HepG2 (cell line): Measurements from ENCODE around the gene SLC25A11. TPM values are rescaled to one million over a fixed set of nuclear protein-coding genes. Genes with fewer than 3 reads are reported as not detected.
A peak's percentile ranks its signal among the peaks of the same experiment; 100 is the strongest.

Experiments
- ARID5B ChIP-seq: IDR thresholded peaks from 2 replicates; pipeline ENCODE4 v1.4.0; 2020; ENCODE audit warnings: mild to moderate bottlenecking, missing genetic modification reagents
- GATA4 ChIP-seq: sonication (generic); IDR thresholded peaks from 2 replicates; pipeline ENCODE4 v1.6.1; 2016; ENCODE audit warnings: antibody characterized with exemption, low read depth, borderline replicate concordance
- MAFG ChIP-seq: sonication (generic); formaldehyde crosslinking; IDR thresholded peaks from 2 replicates; pipeline ENCODE4 v1.5.1; 2020; ENCODE audit warnings: mild to moderate bottlenecking, missing genetic modification reagents
- NFYB ChIP-seq: sonication (generic); formaldehyde crosslinking; IDR thresholded peaks from 2 replicates; pipeline ENCODE4 v1.4.0; 2020; ENCODE audit warnings: missing genetic modification reagents
- NKX3-1 ChIP-seq: sonication (generic); formaldehyde crosslinking; IDR thresholded peaks from 2 replicates; pipeline ENCODE4 v1.5.0; 2020; ENCODE audit warnings: missing genetic modification reagents
- RFX5 ChIP-seq: IDR thresholded peaks from 2 replicates; pipeline ENCODE4 v1.6.1; 2011; ENCODE audit warnings: low read depth, low read length, improper control_type of control experiment
- SAFB2 ChIP-seq: sonication (generic); formaldehyde crosslinking; IDR thresholded peaks from 2 replicates; pipeline ENCODE4 v1.5.1; 2020; ENCODE audit warnings: missing genetic modification reagents, low read depth, mild to moderate bottlenecking, borderline replicate concordance
- SALL2 ChIP-seq: sonication (generic); formaldehyde crosslinking; IDR thresholded peaks from 2 replicates; pipeline ENCODE4 v1.8.1; 2023; ENCODE audit warnings: mild to moderate bottlenecking, missing genetic modification reagents, inconsistent platforms
- SMARCC2 ChIP-seq: fragments of 450-650 bp; IDR thresholded peaks from 2 replicates; pipeline ENCODE4 v1.6.1; 2017; ENCODE audit warnings: antibody characterized with exemption, mild to moderate bottlenecking
- WIZ ChIP-seq: sonication (generic); formaldehyde crosslinking; IDR thresholded peaks from 2 replicates; pipeline ENCODE4 v1.5.1; 2020; ENCODE audit warnings: mild to moderate bottlenecking, missing genetic modification reagents
- ZFAT ChIP-seq: sonication (generic); formaldehyde crosslinking; conservative IDR thresholded peaks from 2 replicates; pipeline ENCODE4 v1.8.1; 2023; ENCODE audit warnings: missing genetic modification reagents, inconsistent platforms
- ZNF343 ChIP-seq: sonication (generic); formaldehyde crosslinking; IDR thresholded peaks from 2 replicates; pipeline ENCODE4 v1.4.0; 2020; ENCODE audit warnings: mild to moderate bottlenecking, missing genetic modification reagents
- ZNF549 ChIP-seq: sonication (generic); formaldehyde crosslinking; IDR thresholded peaks from 2 replicates; pipeline ENCODE4 v1.5.0; 2020; ENCODE audit warnings: missing genetic modification reagents
- ZNF550 ChIP-seq: sonication (generic); formaldehyde crosslinking; IDR thresholded peaks from 2 replicates; pipeline ENCODE4 v1.4.0; 2020; ENCODE audit warnings: mild to moderate bottlenecking, missing genetic modification reagents, borderline replicate concordance
- ZNF841 ChIP-seq: sonication (generic); formaldehyde crosslinking; IDR thresholded peaks from 2 replicates; pipeline ENCODE4 v1.8.1; 2023; ENCODE audit warnings: missing genetic modification reagents, borderline replicate concordance
- polyA plus RNA-seq, 8 experiments: library from polyadenylated mRNA; depleted of rRNA in 3 of 8; stranded (reverse) in 7 of 8; unstranded in 1 of 8; fragments of >200 nt; fragmentation: Illumina TruSeq in 4 of 8; extraction: Trizol in 4 of 8; gene quantifications; 2 replicates each; pipeline versions ENCODE4 v1.2.1 to v1.2.3, GENCODE V29; 2011 to 2016; ENCODE audit warnings: low read depth in 4 of 8, missing spikeins in 1 of 8, mixed read lengths in 1 of 8; ENCODE audit not compliant: insufficient read depth in 1 of 8
- total RNA-seq, 5 experiments: library from RNA; depleted of rRNA; stranded (reverse); fragments of >200 nt; fragmentation: Illumina TruSeq; extraction: Trizol; gene quantifications; 2 replicates each; pipeline ENCODE4 v1.2.3, GENCODE V29; 2016; ENCODE audit warnings: low read depth in 1 of 5
- TF ChIP-seq, protein P1 (sequence below): sonication (generic); formaldehyde crosslinking; conservative IDR thresholded peaks from 2 replicates; pipeline ENCODE4 v1.4.0; 2020; ENCODE audit warnings: missing genetic modification reagents
- TF ChIP-seq, protein P2 (sequence below): sonication (generic); formaldehyde crosslinking; IDR thresholded peaks from 2 replicates; pipeline ENCODE4 v1.4.0; 2020; ENCODE audit warnings: low read depth, missing genetic modification reagents
- TF ChIP-seq, protein P3 (sequence below): sonication (generic); formaldehyde crosslinking; IDR thresholded peaks from 2 replicates; pipeline ENCODE4 v1.5.0; 2020; ENCODE audit warnings: mild to moderate bottlenecking, missing genetic modification reagents, moderate library complexity
- TF ChIP-seq, protein P4 (sequence below): IDR thresholded peaks from 2 replicates; pipeline ENCODE4 v1.6.1; 2016; ENCODE audit warnings: control low read depth

SLC25A11 gene
- total and polyA plus RNA-seq, 2 of the 13 experiments (the other 11 are each of a cell fraction or from before 2014, with no cell fraction given): 35.4 to 47.2 TPM

- TF ChIP-seq, protein P1, sequence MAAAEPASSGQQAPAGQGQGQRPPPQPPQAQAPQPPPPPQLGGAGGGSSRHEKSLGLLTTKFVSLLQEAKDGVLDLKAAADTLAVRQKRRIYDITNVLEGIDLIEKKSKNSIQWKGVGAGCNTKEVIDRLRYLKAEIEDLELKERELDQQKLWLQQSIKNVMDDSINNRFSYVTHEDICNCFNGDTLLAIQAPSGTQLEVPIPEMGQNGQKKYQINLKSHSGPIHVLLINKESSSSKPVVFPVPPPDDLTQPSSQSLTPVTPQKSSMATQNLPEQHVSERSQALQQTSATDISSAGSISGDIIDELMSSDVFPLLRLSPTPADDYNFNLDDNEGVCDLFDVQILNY (CRISPR knock-in tag): no peak
- no peak for TF ChIP-seq WIZ (CRISPR knock-in tag)
- no peak for TF ChIP-seq SMARCC2
- TF ChIP-seq MAFG (CRISPR knock-in tag): no peak
- no peak for TF ChIP-seq ZNF343 (CRISPR knock-in tag)
- TF ChIP-seq, protein P2, sequence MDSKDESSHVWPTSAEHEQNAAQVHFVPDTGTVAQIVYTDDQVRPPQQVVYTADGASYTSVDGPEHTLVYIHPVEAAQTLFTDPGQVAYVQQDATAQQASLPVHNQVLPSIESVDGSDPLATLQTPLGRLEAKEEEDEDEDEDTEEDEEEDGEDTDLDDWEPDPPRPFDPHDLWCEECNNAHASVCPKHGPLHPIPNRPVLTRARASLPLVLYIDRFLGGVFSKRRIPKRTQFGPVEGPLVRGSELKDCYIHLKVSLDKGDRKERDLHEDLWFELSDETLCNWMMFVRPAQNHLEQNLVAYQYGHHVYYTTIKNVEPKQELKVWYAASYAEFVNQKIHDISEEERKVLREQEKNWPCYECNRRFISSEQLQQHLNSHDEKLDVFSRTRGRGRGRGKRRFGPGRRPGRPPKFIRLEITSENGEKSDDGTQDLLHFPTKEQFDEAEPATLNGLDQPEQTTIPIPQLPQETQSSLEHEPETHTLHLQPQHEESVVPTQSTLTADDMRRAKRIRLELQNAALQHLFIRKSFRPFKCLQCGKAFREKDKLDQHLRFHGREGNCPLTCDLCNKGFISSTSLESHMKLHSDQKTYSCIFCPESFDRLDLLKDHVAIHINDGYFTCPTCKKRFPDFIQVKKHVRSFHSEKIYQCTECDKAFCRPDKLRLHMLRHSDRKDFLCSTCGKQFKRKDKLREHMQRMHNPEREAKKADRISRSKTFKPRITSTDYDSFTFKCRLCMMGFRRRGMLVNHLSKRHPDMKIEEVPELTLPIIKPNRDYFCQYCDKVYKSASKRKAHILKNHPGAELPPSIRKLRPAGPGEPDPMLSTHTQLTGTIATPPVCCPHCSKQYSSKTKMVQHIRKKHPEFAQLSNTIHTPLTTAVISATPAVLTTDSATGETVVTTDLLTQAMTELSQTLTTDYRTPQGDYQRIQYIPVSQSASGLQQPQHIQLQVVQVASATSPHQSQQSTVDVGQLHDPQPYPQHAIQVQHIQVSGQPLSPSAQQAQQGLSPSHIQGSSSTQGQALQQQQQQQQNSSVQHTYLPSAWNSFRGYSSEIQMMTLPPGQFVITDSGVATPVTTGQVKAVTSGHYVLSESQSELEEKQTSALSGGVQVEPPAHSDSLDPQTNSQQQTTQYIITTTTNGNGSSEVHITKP (CRISPR knock-in tag): no peak
- TF ChIP-seq, protein P3, sequence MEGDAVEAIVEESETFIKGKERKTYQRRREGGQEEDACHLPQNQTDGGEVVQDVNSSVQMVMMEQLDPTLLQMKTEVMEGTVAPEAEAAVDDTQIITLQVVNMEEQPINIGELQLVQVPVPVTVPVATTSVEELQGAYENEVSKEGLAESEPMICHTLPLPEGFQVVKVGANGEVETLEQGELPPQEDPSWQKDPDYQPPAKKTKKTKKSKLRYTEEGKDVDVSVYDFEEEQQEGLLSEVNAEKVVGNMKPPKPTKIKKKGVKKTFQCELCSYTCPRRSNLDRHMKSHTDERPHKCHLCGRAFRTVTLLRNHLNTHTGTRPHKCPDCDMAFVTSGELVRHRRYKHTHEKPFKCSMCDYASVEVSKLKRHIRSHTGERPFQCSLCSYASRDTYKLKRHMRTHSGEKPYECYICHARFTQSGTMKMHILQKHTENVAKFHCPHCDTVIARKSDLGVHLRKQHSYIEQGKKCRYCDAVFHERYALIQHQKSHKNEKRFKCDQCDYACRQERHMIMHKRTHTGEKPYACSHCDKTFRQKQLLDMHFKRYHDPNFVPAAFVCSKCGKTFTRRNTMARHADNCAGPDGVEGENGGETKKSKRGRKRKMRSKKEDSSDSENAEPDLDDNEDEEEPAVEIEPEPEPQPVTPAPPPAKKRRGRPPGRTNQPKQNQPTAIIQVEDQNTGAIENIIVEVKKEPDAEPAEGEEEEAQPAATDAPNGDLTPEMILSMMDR (CRISPR knock-in tag): no peak
- TF ChIP-seq SALL2 (CRISPR knock-in tag): 0 out of 2 replicates have a peak, but pooled peaks have one; percentile 34
- no peak for TF ChIP-seq ZNF841 (CRISPR knock-in tag)
- TF ChIP-seq, protein P4, sequence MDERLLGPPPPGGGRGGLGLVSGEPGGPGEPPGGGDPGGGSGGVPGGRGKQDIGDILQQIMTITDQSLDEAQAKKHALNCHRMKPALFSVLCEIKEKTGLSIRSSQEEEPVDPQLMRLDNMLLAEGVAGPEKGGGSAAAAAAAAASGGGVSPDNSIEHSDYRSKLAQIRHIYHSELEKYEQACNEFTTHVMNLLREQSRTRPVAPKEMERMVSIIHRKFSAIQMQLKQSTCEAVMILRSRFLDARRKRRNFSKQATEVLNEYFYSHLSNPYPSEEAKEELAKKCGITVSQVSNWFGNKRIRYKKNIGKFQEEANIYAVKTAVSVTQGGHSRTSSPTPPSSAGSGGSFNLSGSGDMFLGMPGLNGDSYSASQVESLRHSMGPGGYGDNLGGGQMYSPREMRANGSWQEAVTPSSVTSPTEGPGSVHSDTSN (CRISPR knock-in tag): no peak
- TF ChIP-seq RFX5: no peak
- no peak for TF ChIP-seq SAFB2 (CRISPR knock-in tag)
- no peak for TF ChIP-seq NFYB
- no peak for TF ChIP-seq NKX3-1 (CRISPR knock-in tag)
- TF ChIP-seq ARID5B (CRISPR knock-in tag): no peak
- TF ChIP-seq GATA4: no peak
- TF ChIP-seq ZNF550 (CRISPR knock-in tag): 0 out of 2 replicates have a peak, but pooled peaks have one; percentile 26
- no peak for TF ChIP-seq ZFAT (CRISPR knock-in tag)
- TF ChIP-seq ZNF549 (CRISPR knock-in tag): no peak
These were observed 891 bp upstream of the SLC25A11 start (continued) for GRCh38 chr17:4940555-4941318.
